CD4-positive, alpha-beta T cell (primary cell): Measurements from ENCODE around the gene ZNF84. TPM values are rescaled to one million over a fixed set of nuclear protein-coding genes. Genes with fewer than 3 reads are reported as not detected.

Experiments
- ATAC-seq: fragments of 200-7000 bp; cut with Tn5 transposase; one replicate; pipeline ENCODE4 v1.10.0; 2022; ENCODE audit warnings: mild to moderate bottlenecking; ENCODE audit not compliant: poor library complexity
- CTCF ChIA-PET: fragments of 350-600 bp; sonication (Branson Sonifier 250); formaldehyde crosslinking; loops from one replicate; lab custom pipeline; 2021; ENCODE audit warnings: antibody characterized with exemption, inconsistent platforms; lab: Charles Lee
- POLR2A ChIA-PET: fragments of 350-600 bp; sonication (Branson Sonifier 250); formaldehyde crosslinking; loops from one replicate; lab custom pipeline; 2021; ENCODE audit warnings: antibody characterized with exemption, inconsistent platforms; lab: Charles Lee
- DNase-seq, 14 experiments: peaks; one replicate each; pipeline ENCODE4 v3.0.0-alpha.2; 2013 to 2020; ENCODE audit warnings: mixed read lengths in 2 of 14
- H3K27ac ChIP-seq, 2 donors: one replicate each; pipeline versions ENCODE4 v1.5.1 to v1.7.0; 2013; ENCODE audit warnings: low read length in 2 of 2, low read depth in 1 of 2, mild to moderate bottlenecking in 1 of 2
- H3K27me3 ChIP-seq, 2 experiments: 1 replicate in 1 of 2; 2 replicates in 1 of 2; pipeline versions ENCODE4 v1.6.1 to v1.7.0; 2013; ENCODE audit warnings: low read length in 2 of 2, control low read depth in 1 of 2, mild to moderate bottlenecking in 1 of 2, moderate library complexity in 1 of 2; ENCODE audit not compliant: insufficient read depth in 2 of 2, control insufficient read depth in 1 of 2
- H3K36me3 ChIP-seq: one replicate; pipeline ENCODE4 v1.6.1; 2013; ENCODE audit warnings: low read length, control low read depth; ENCODE audit not compliant: insufficient read depth
- H3K4me1 ChIP-seq: one replicate; pipeline ENCODE4 v1.6.1; 2013; ENCODE audit warnings: low read length, control low read depth; ENCODE audit not compliant: insufficient read depth
- H3K4me3 ChIP-seq: one replicate; pipeline ENCODE4 v1.5.1; 2013; ENCODE audit warnings: mild to moderate bottlenecking, low read length, moderate library complexity
- H3K9me3 ChIP-seq, 2 experiments: 1 replicate in 1 of 2; 2 replicates in 1 of 2; pipeline versions ENCODE4 v1.6.1 to v1.7.0; 2013; ENCODE audit warnings: low read length in 2 of 2, mild to moderate bottlenecking in 2 of 2, control low read depth in 1 of 2, moderate library complexity in 1 of 2; ENCODE audit not compliant: control insufficient read depth in 1 of 2, insufficient read depth in 1 of 2
- H3K27ac Mint-ChIP-seq: one replicate; pipeline ENCODE4 v1.8.0; 2020; ENCODE audit warnings: mixed read lengths
- H3K27me3 Mint-ChIP-seq: one replicate; pipeline ENCODE4 v1.8.0; 2021; ENCODE audit warnings: mixed read lengths
- H3K36me3 Mint-ChIP-seq: one replicate; pipeline ENCODE4 v1.8.0; 2021; ENCODE audit warnings: low read depth, mixed read lengths
- H3K4me1 Mint-ChIP-seq: one replicate; pipeline ENCODE4 v1.8.0; 2021; ENCODE audit warnings: low read depth, mixed read lengths
- H3K4me3 Mint-ChIP-seq: one replicate; pipeline ENCODE4 v1.8.0; 2020; ENCODE audit warnings: mild to moderate bottlenecking, mixed read lengths
- H3K9me3 Mint-ChIP-seq: one replicate; pipeline ENCODE4 v1.8.0; 2020; ENCODE audit warnings: mixed read lengths
- intact Hi-C, 2 experiments: fragments of 100-400 bp; cut with DNase I in 1 of 2; cut with micrococcal nuclease in 1 of 2; formaldehyde crosslinking; loops; one replicate each; pipeline versions ENCODE4 v1.15.1 to v1.9.0; 2023 to 2025; cut with DNase I, micrococcal nuclease
- total RNA-seq, 174 experiments: library from RNA in 2 of 174; stranded (reverse) in 2 of 174; gene quantifications; one replicate each; pipeline ENCODE4 v1.2.3 and lab custom pipeline; 2021 to 2026
- TF ChIP-seq, protein P1 (sequence below): fragments of 200-600 bp; IDR thresholded peaks from one replicate; pipeline ENCODE4 v1.8.0; 2022; ENCODE audit warnings: antibody characterized with exemption, mild to moderate bottlenecking

The ZNF84 gene
- total RNA-seq, 2 experiments from 2014 or later, result 22.8 to 26.0 TPM

DNA sequence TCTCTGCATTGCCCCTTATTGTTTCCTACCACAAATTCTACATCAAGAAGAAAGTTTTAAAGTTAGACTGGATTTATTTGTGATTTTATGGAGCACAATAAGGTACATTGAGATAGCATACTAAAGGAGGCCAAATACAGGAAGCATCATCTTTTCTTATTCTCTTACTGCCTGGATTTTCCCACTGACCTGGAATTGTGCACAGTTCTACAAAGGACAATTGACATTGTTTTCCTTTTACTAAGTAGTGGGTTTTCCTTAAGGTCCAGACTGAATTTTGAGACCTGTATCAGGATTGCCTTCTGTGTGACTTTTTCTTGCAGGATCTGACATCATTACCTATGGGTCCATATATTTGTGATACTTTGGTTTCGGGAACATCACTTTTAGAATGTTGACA lies 24.6 kb downstream of the ZNF84 start:
- Mint-ChIP-seq H3K9me3 (peaks cover 13% of the 10 kb centered on the region), H3K27ac (no peak overlapping the region), H3K4me3 (no peak overlapping the region), H3K27me3 (no peaks in the 10 kb centered on the region), H3K36me3 (peaks cover 90% of the 10 kb centered on the region), H3K4me1 (no peaks in the 10 kb centered on the region)
- POLR2A ChIA-PET, result no interaction called here
- no peak overlapping the region for H3K4me3 ChIP-seq
- no peaks in the 10 kb centered on the region for H3K27me3 ChIP-seq
- CTCF ChIA-PET, result no interaction called here
- H3K27ac ChIP-seq, result no peak overlapping the region
- ATAC-seq (no peak), DNase-seq (no peak)
- intact Hi-C loops, result loop anchor here in 1 of 2 experiments (5.0 kb wide), 1 partner anchor 140 kb away; no protein-coding TSS in a partner anchor
- H3K36me3 ChIP-seq, result peaks cover 4% of the 10 kb centered on the region
- H3K4me1 ChIP-seq, result no peaks in the 10 kb centered on the region
- TF ChIP-seq, protein P1, sequence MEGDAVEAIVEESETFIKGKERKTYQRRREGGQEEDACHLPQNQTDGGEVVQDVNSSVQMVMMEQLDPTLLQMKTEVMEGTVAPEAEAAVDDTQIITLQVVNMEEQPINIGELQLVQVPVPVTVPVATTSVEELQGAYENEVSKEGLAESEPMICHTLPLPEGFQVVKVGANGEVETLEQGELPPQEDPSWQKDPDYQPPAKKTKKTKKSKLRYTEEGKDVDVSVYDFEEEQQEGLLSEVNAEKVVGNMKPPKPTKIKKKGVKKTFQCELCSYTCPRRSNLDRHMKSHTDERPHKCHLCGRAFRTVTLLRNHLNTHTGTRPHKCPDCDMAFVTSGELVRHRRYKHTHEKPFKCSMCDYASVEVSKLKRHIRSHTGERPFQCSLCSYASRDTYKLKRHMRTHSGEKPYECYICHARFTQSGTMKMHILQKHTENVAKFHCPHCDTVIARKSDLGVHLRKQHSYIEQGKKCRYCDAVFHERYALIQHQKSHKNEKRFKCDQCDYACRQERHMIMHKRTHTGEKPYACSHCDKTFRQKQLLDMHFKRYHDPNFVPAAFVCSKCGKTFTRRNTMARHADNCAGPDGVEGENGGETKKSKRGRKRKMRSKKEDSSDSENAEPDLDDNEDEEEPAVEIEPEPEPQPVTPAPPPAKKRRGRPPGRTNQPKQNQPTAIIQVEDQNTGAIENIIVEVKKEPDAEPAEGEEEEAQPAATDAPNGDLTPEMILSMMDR, result no peak
- H3K9me3 ChIP-seq, result peaks cover 48 to 100% of the 10 kb centered on the region in 2 experiments

DNA sequence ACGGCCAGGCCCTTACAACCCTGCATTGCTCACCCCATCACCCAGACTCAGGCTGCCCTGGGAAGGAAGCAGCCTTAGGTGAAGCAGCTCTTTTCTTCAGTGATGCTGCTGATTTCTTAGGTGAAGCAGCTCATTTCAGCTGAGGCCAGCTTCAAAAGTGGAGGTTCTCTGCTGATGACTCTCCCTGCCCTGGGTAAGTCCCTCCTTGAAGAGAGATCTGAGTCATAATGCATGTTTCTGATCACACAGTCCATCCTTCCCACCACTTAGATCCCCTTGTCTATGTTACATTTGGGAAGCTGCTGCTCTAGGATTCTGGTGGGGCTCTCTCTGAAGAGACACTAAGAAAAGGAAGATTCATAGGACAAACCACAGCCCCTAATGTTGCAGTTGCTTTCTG lies 26.2 kb downstream of the ZNF84 start:
- intact Hi-C loops, result loop anchor here in 1 of 2 experiments (5.0 kb wide), 1 partner anchor 141 kb away; no protein-coding TSS in a partner anchor
- Mint-ChIP-seq H3K27me3 (no peaks in the 10 kb centered on the region), H3K4me3 (no peak overlapping the region), H3K36me3 (peaks cover 83% of the 10 kb centered on the region), H3K9me3 (peaks cover 14% of the 10 kb centered on the region), H3K27ac (no peak overlapping the region), H3K4me1 (no peaks in the 10 kb centered on the region)
- ChIA-PET CTCF (no interaction called here), POLR2A (interaction anchor here (0.8 kb wide), 1 partner anchor 67 kb away, joined by 3 read pairs; the partner anchor contains the start of genes ZNF10 and ZNF891)
- no peak overlapping the region for H3K27ac ChIP-seq
- H3K9me3 ChIP-seq, result peaks cover 50 to 99% of the 10 kb centered on the region in 2 experiments
- no peaks in the 10 kb centered on the region for H3K36me3 ChIP-seq
- H3K27me3 ChIP-seq, result no peaks in the 10 kb centered on the region
- H3K4me3 ChIP-seq, result no peak overlapping the region
- no peaks in the 10 kb centered on the region for H3K4me1 ChIP-seq
- no peak for ATAC-seq
- no peak for DNase-seq
- TF ChIP-seq, protein P1, result no peak

DNA sequence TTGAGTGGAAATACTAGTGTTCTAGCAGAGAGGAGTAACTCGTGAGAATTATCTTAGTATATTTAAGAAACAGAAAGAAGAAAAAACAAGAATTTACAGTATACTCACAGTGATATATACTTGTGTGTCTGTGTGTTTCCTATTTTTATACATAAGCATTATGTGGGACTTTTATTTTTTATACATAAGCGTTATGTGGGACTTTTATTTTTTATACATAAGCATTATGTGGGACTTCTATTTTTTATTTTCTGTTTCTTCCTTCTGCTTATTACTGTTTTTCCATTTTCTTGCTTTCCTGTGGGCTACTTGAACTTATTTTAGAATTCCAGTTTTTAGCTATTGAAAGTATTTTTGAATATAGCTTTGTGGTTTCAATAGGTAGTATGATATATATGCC lies 36.5 kb downstream of the ZNF84 start:
- peaks cover 23% of the 10 kb centered on the region for H3K9me3 Mint-ChIP-seq
- Histone ChIP-seq H3K9me3 (peaks cover 66 to 90% of the 10 kb centered on the region in 2 experiments), H3K4me3 (no peak overlapping the region), H3K27me3 (no peaks in the 10 kb centered on the region), H3K36me3 (no peaks in the 10 kb centered on the region), H3K27ac (no peak overlapping the region), H3K4me1 (no peaks in the 10 kb centered on the region)
- H3K4me1 Mint-ChIP-seq, result no peaks in the 10 kb centered on the region
- H3K4me3 Mint-ChIP-seq, result no peak overlapping the region
- CTCF ChIA-PET, result no interaction called here
- H3K36me3 Mint-ChIP-seq, result peaks cover 50% of the 10 kb centered on the region
- no peak overlapping the region for H3K27ac Mint-ChIP-seq
- DNase-seq (no peak), ATAC-seq (no peak)
- H3K27me3 Mint-ChIP-seq, result no peaks in the 10 kb centered on the region
- POLR2A ChIA-PET, result no interaction called here
- TF ChIP-seq, protein P1, result no peak
- intact Hi-C loops, result no loop called here
